ENCODE data around the gene SPINK2.

SPINK2 gene

GRCh38 chr4:56768763-56769162 lies 52.7 kb downstream of the SPINK2 start:
- TF ChIP-seq, protein P1, sequence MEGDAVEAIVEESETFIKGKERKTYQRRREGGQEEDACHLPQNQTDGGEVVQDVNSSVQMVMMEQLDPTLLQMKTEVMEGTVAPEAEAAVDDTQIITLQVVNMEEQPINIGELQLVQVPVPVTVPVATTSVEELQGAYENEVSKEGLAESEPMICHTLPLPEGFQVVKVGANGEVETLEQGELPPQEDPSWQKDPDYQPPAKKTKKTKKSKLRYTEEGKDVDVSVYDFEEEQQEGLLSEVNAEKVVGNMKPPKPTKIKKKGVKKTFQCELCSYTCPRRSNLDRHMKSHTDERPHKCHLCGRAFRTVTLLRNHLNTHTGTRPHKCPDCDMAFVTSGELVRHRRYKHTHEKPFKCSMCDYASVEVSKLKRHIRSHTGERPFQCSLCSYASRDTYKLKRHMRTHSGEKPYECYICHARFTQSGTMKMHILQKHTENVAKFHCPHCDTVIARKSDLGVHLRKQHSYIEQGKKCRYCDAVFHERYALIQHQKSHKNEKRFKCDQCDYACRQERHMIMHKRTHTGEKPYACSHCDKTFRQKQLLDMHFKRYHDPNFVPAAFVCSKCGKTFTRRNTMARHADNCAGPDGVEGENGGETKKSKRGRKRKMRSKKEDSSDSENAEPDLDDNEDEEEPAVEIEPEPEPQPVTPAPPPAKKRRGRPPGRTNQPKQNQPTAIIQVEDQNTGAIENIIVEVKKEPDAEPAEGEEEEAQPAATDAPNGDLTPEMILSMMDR (IDR thresholded peaks at IDR 0.05; ENCODE audit: low read length, missing control alignments): no peak
- H3K4me3 ChIP-seq (replicated peaks; ENCODE audit: low read depth, low read length): no peak overlapping the region
- no peak for DNase-seq (ENCODE audit: low read depth)

DNA sequence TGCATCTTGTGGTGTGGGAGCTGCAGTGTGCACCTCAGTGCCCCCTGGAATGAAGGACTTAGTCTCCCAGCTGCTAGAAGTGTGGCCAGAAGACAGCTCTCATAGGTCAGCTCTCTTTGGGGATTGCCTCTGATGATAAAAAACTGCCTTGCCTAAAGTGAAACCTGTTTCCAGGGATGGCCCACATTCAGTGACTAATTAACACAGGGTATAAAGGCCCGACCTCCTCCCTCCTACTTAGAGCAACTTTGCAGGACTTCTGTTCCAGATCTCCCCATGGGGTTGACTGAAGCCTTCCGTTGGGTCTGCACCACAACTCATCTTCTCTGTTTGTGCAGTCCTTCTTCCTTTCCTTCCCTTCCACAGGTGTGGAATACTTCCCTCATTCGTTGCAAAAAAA lies 53.2 kb downstream of the SPINK2 start:
- TF ChIP-seq, protein P1 (IDR thresholded peaks at IDR 0.05; ENCODE audit: low read length, missing control alignments): no peak
- no peak for DNase-seq (ENCODE audit: low read depth)
- no peak overlapping the region for H3K4me3 ChIP-seq (replicated peaks; ENCODE audit: low read depth, low read length)

DNA sequence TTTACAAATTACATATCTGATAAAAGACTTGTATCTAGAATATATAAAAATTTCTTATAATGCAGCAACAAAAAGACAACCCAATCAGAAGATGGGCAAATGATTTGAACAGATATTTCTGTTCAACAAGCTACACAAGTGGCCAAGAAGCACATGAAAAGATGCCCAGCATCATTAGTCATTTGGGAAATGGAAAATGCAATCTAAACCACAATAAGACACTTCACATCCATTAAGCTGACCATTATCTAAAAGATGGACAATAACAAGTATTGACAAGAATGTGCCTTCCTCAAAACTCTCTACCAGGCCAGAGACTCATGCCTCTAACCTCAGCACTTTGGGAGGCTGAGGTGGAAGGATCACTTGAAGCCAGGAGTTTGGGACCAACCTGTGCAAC lies 53.9 kb downstream of the SPINK2 start:
- TF ChIP-seq, protein P1 (IDR thresholded peaks at IDR 0.05; ENCODE audit: low read length, missing control alignments): no peak
- no peak for DNase-seq (ENCODE audit: low read depth)
- H3K4me3 ChIP-seq (replicated peaks; ENCODE audit: low read depth, low read length): no peak overlapping the region

DNA sequence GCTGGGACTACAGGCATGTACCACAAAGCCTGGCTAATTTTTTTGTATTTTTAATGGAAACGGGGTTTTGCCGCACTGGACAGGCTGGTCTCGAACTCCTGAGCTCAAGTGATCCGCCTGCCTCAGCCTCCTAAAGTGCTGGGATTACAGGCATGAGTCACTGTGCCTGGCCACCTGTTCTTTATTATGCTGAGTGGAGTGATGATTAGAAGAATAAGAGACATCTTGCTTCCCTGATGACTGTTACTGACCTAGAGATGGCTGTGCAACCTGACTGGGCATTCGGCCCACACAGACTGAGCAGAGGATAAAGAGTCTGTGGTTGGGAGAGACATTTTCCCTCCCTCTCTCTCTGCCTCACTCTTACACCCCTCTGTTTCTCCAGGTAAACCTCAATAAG lies 56.7 kb downstream of the SPINK2 start:
- no peak overlapping the region for H3K4me3 ChIP-seq (replicated peaks; ENCODE audit: low read depth, low read length)
- peak; percentile 14 for DNase-seq (ENCODE audit: low read depth)
- TF ChIP-seq, protein P1 (IDR thresholded peaks at IDR 0.05; ENCODE audit: low read length, missing control alignments): no peak

- H3K4me3 ChIP-seq (replicated peaks; ENCODE audit: low read depth, low read length): no peak overlapping the region
- DNase-seq (ENCODE audit: low read depth): no peak
- TF ChIP-seq, protein P1 (IDR thresholded peaks at IDR 0.05; ENCODE audit: low read length, missing control alignments): no peak
Observed at GRCh38 chr4:56764223-56764622, 57.3 kb downstream of the SPINK2 start.

DNA sequence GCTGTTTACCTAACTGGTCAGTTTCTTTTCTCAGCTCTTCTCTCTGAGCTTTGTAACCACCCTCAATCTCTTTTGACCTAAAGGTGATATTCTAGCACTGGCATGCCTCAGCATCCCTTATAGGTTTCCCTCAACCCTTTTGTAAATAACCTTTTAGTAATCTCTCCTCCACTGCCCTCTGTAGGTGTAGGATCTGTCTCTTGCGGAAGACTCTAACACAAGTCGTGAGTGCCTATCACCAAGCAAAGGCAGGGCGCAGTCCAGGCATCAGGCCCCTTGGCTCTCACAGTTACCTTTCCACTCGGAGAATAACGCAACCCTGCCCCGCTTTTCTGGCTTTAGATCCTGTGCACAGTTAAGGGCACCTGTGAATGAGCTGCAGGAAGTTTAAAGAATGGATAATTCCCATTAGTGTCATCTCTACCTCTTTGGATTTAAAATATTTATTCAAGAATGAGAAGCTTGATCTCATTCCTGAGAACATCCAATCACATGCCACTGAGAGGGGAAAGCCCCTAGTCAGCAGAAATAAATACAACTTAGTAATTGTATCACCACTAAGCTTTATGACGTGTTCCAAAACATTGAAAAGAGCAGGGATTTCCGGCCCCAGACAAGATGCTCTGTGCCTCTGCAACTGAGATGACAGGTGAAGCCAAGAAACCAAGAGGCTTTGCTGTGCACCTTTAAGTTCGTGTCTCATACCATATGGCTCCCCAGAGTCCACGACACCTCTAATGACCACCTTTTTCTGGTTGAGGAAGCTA lies 58.8 kb downstream of the SPINK2 start:
- H3K4me3 ChIP-seq (replicated peaks; ENCODE audit: low read depth, low read length): no peak overlapping the region
- TF ChIP-seq, protein P1 (IDR thresholded peaks at IDR 0.05; ENCODE audit: low read length, missing control alignments): no peak
- DNase-seq (ENCODE audit: low read depth): no peak

DNA sequence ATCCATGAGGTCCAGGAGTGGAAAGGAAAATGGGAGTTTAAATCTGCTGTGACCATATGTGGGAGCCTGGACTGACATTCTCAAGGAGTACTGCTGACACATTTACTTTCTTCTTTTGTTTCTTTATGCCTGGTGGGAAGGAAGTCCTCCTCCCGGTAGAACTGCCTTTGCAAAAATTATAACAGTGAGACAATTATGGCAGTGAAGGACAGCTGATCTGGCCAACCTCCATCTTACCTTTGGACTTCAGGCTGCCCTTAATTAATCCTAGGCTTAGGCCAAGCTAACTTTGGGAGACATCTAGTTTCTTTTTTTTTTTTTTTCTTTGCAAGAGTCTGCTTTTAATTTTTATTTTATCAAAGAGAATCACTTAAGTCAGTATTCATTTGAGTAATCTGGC lies 61.3 kb downstream of the SPINK2 start:
- DNase-seq (ENCODE audit: low read depth): no peak
- no peak overlapping the region for H3K4me3 ChIP-seq (replicated peaks; ENCODE audit: low read depth, low read length)
- TF ChIP-seq, protein P1 (IDR thresholded peaks at IDR 0.05; ENCODE audit: low read length, missing control alignments): no peak
